ENCODE measurements around the gene SARNP. TPM values are rescaled to one million over a fixed set of nuclear protein-coding genes. Genes with fewer than 3 reads are reported as not detected.
A peak's percentile ranks its signal among the peaks of the same experiment; 100 is the strongest.

Gene SARNP
- total RNA-seq, 1 donor from 2014 or later, result 75.1 TPM

DNA sequence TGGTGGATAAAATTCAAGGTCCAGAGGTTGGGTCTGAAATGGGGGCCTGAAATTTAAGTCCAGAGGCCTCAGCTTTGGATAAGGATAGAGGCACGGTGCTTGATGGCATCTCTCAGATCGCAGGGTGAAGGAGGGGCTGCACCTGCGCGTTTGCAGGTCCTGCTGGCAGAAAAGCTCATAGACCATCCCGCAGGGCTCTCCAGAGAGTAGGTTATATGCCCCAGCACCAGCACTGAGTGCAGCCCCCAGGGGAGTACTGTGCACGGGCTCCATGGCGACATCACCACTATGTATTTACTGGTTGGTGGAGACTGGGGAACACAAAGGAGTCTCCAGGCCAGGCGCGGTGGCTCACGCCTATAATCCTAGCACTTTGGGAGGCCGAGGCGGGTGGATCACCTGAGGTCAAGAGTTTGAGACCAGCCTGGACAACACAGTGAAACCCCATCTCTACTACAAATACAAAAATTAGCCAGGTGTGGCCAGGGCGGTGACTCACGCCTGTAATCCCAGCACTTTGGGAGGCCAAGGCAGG lies 84.4 kb downstream of the SARNP start:
- H3K9me3 Mint-ChIP-seq, result no peaks in the 10 kb centered on the region
- H3K27me3 Mint-ChIP-seq (ENCODE audit: insufficient read depth), result no peaks in the 10 kb centered on the region
- intact Hi-C loops (cut with micrococcal nuclease), result no loop called here
- H3K27ac Mint-ChIP-seq, result no peak overlapping the region
- H3K4me1 Mint-ChIP-seq (ENCODE audit: low read depth), result peaks cover 36% of the 10 kb centered on the region
- no peak overlapping the region for H3K4me3 Mint-ChIP-seq
- H3K36me3 Mint-ChIP-seq (ENCODE audit: low read depth), result no peaks in the 10 kb centered on the region
- no peak for DNase-seq (ENCODE audit: low spot score)

DNA sequence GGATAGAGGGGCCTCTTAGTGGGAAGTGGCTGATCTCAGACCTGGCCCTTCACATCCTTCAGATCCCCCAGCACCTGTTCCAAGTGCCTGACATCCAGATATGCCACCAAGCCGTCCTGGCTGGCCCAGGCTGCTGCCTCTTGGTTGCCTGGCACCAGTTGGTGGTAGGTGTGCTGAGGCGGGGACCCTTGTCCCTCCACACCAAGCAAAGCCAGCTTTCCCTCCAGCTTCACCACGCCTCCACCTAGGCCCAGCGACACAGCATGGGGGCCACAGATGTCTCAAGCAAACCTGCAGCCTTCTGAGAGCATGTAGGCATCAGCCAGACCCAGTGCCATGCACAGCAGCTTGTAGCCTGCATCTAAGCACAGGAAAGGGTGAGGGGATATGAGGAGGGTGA lies 85.2 kb downstream of the SARNP start:
- Mint-ChIP-seq H3K4me3 (no peak overlapping the region), H3K36me3 (ENCODE audit: low read depth) (peaks cover 4% of the 10 kb centered on the region), H3K4me1 (ENCODE audit: low read depth) (peaks cover 33% of the 10 kb centered on the region), H3K27me3 (ENCODE audit: insufficient read depth) (no peaks in the 10 kb centered on the region), H3K27ac (no peak overlapping the region), H3K9me3 (no peaks in the 10 kb centered on the region)
- DNase-seq (ENCODE audit: low spot score), result no peak
- intact Hi-C loops (cut with micrococcal nuclease), result no loop called here

GRCh38 chr12:55729819-55730818 lies 87.4 kb downstream of the SARNP start:
- H3K36me3 Mint-ChIP-seq (ENCODE audit: low read depth), result peaks cover 17% of the 10 kb centered on the region
- H3K4me3 Mint-ChIP-seq, result peak overlapping the region; percentile 90
- DNase-seq (ENCODE audit: low spot score), result no peak
- H3K27ac Mint-ChIP-seq, result peak overlapping the region; percentile 96
- intact Hi-C loops (cut with micrococcal nuclease), result loop anchor here (1.0 to 2.0 kb wide), 5 partner anchors 8 to 199 kb away; partner anchors contain the start of genes BLOC1S1, GDF11 and SARNP
- peaks cover 1% of the 10 kb centered on the region for H3K27me3 Mint-ChIP-seq (ENCODE audit: insufficient read depth)
- peaks cover 40% of the 10 kb centered on the region for H3K4me1 Mint-ChIP-seq (ENCODE audit: low read depth)
- no peaks in the 10 kb centered on the region for H3K9me3 Mint-ChIP-seq

- Mint-ChIP-seq H3K27me3 (ENCODE audit: insufficient read depth) (peaks cover 1% of the 10 kb centered on the region), H3K4me3 (peak within 1 kb of the TSS; percentile 90), H3K27ac (peak within 1 kb of the TSS; percentile 96), H3K4me1 (ENCODE audit: low read depth) (peaks cover 48% of the 10 kb centered on the region), H3K9me3 (no peaks in the 10 kb centered on the region), H3K36me3 (ENCODE audit: low read depth) (peaks cover 22% of the 10 kb centered on the region)
- intact Hi-C loops (cut with micrococcal nuclease), result loop anchor here (1.0 to 2.0 kb wide), 5 partner anchors 9 to 200 kb away; partner anchors contain the start of genes BLOC1S1, GDF11 and SARNP
- peak; percentile 50 for DNase-seq (ENCODE audit: low spot score)
These were observed 88.3 kb downstream of the SARNP start, which contains the start of gene CD63 for GRCh38 chr12:55728939-55729818. Gene CD63 (minus strand): TSS chr12:55729009. CDS start chr12:55728341, 668 bp downstream.

DNA sequence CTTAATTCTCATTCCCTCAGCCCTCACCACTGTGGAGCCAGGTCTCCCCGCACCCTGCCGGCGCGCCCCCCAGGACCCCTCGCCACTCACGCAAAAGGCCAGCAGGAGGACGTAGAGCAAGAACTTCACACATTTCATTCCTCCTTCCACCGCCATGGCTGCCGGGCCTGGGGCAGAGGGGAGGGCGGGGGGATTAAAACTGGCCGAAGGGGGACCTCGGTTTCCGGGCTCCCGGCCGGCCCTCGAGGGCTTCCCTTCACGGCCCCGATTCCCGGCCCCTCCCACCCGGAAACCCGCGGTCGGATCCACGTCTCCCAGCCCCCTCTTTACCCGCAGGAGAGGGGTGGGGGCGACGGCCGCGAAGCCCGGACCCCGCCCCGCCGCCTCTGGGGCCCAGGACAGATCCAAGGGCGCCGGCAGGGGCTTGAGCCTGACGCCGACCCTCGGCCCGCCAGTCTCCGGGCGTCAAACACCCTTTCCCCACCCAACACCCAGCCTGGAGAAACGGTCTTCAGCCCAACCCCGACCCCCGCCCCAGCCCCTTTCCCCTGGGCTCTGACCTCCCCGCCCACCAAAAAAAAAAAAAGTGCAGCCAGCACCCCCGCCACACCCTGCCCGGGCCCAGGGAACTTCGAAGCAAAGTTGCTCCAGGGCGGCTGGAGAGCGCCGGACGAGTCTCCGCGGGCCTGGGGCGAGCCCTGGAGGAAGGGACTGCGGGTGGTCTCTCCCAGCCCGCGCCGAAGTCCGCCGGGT lies 89.2 kb downstream of the SARNP start:
- DNase-seq (ENCODE audit: low spot score), result no peak
- H3K4me1 Mint-ChIP-seq (ENCODE audit: low read depth), result peaks cover 48% of the 10 kb centered on the region
- H3K27me3 Mint-ChIP-seq (ENCODE audit: insufficient read depth), result peaks cover 1% of the 10 kb centered on the region
- peak overlapping the region; percentile 81 for H3K4me3 Mint-ChIP-seq
- H3K27ac Mint-ChIP-seq, result peak overlapping the region; percentile 69
- intact Hi-C loops (cut with micrococcal nuclease), result loop anchor here (2.0 kb wide), 2 partner anchors 14 to 88 kb away; partner anchors contain the start of genes GDF11 and SARNP
- H3K9me3 Mint-ChIP-seq, result no peaks in the 10 kb centered on the region
- peaks cover 22% of the 10 kb centered on the region for H3K36me3 Mint-ChIP-seq (ENCODE audit: low read depth)

GRCh38 chr12:55727643-55728185 lies 89.8 kb downstream of the SARNP start:
- Mint-ChIP-seq H3K27me3 (ENCODE audit: insufficient read depth) (peaks cover 1% of the 10 kb centered on the region), H3K9me3 (no peaks in the 10 kb centered on the region), H3K4me3 (peak overlapping the region; percentile 81), H3K36me3 (ENCODE audit: low read depth) (peaks cover 22% of the 10 kb centered on the region), H3K4me1 (ENCODE audit: low read depth) (peaks cover 48% of the 10 kb centered on the region), H3K27ac (peak overlapping the region; percentile 69)
- no peak for DNase-seq (ENCODE audit: low spot score)
- intact Hi-C loops (cut with micrococcal nuclease), result loop anchor here (2.0 kb wide), 2 partner anchors 15 to 89 kb away; partner anchors contain the start of genes GDF11 and SARNP

- H3K4me1 Mint-ChIP-seq (ENCODE audit: low read depth), result peaks cover 48% of the 10 kb centered on the region
- peaks cover 1% of the 10 kb centered on the region for H3K27me3 Mint-ChIP-seq (ENCODE audit: insufficient read depth)
- no peak overlapping the region for H3K27ac Mint-ChIP-seq
- intact Hi-C loops (cut with micrococcal nuclease), result no loop called here
- no peak for DNase-seq (ENCODE audit: low spot score)
- peaks cover 22% of the 10 kb centered on the region for H3K36me3 Mint-ChIP-seq (ENCODE audit: low read depth)
- H3K9me3 Mint-ChIP-seq, result no peaks in the 10 kb centered on the region
- H3K4me3 Mint-ChIP-seq, result peak overlapping the region; percentile 81
These were observed 90.6 kb downstream of the SARNP start for GRCh38 chr12:55726971-55727370.

DNA sequence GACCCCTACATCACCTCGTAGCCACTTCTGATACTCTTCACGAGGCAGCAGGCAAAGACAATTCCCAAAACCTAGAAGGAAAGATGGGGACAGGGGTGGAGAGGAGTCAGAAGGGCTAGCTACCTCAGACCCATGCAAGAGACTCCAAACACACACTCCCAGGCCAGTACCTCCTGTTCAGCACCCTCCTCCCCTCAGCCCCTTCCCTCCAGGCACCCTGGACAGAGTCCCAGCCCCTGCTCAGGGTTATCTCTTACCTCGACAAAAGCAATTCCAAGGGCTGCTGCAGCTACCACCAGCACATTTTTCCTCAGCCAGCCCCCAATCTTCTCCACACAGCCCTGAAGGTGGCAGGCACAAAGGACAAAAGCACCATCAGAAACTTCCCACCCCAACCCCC lies 92.0 kb downstream of the SARNP start:
- Mint-ChIP-seq H3K4me3 (peak overlapping the region; percentile 47), H3K4me1 (ENCODE audit: low read depth) (peaks cover 44% of the 10 kb centered on the region)

GRCh38 chr12:55724940-55725309 lies 92.6 kb downstream of the SARNP start:
- Mint-ChIP-seq H3K4me1 (ENCODE audit: low read depth) (peaks cover 38% of the 10 kb centered on the region), H3K4me3 (peak overlapping the region; percentile 54), H3K27me3 (ENCODE audit: insufficient read depth) (peaks cover 1% of the 10 kb centered on the region), H3K27ac (no peak overlapping the region), H3K36me3 (ENCODE audit: low read depth) (peaks cover 22% of the 10 kb centered on the region), H3K9me3 (no peaks in the 10 kb centered on the region)
- intact Hi-C loops (cut with micrococcal nuclease), result loop anchor here (1.0 kb wide), 1 partner anchor 12 kb away; no protein-coding TSS in a partner anchor
- no peak for DNase-seq (ENCODE audit: low spot score)

More for the DNA sequence above, 92.0 kb downstream of the SARNP start:
- peaks cover 22% of the 10 kb centered on the region for H3K36me3 Mint-ChIP-seq (ENCODE audit: low read depth)
- H3K9me3 Mint-ChIP-seq, result no peaks in the 10 kb centered on the region
- H3K27me3 Mint-ChIP-seq (ENCODE audit: insufficient read depth), result peaks cover 1% of the 10 kb centered on the region
- intact Hi-C loops (cut with micrococcal nuclease), result no loop called here
- no peak overlapping the region for H3K27ac Mint-ChIP-seq
- no peak for DNase-seq (ENCODE audit: low spot score)

- Mint-ChIP-seq H3K4me1 (ENCODE audit: low read depth) (peaks cover 32% of the 10 kb centered on the region), H3K9me3 (no peaks in the 10 kb centered on the region), H3K36me3 (ENCODE audit: low read depth) (peaks cover 22% of the 10 kb centered on the region), H3K27me3 (ENCODE audit: insufficient read depth) (peaks cover 1% of the 10 kb centered on the region), H3K27ac (no peak overlapping the region), H3K4me3 (peak overlapping the region; percentile 54)
- intact Hi-C loops (cut with micrococcal nuclease), result loop anchor here (1.0 kb wide), 1 partner anchor 13 kb away; no protein-coding TSS in a partner anchor
- peak; percentile 48 for DNase-seq (ENCODE audit: low spot score)
These were observed 93.1 kb downstream of the SARNP start for GRCh38 chr12:55724226-55724939.

All from activated T-helper 1 cell treated with anti-CD3 and anti-CD28 coated beads, Interleukin-12 subunit alpha, Interleukin-12 subunit beta, Interleukin-2, Interleukin-4 antibody, amounts not matched to agents 30 ng/mL and 10 ng/mL and 1 ng/mL, durations not matched to agents 14 hours and 24 hours and 36 hours (primary cell).